HG02884 (cell line): Measurements from ENCODE around the gene VSTM5.

Experiments used
- ATAC-seq: cut with Tn5 transposase; IDR thresholded peaks from one replicate; pipeline ENCODE4 v1.9.1; 2021; ENCODE audit warnings: mild to moderate bottlenecking, moderate library complexity; ENCODE audit not compliant: unreplicated experiment

The VSTM5 gene

DNA sequence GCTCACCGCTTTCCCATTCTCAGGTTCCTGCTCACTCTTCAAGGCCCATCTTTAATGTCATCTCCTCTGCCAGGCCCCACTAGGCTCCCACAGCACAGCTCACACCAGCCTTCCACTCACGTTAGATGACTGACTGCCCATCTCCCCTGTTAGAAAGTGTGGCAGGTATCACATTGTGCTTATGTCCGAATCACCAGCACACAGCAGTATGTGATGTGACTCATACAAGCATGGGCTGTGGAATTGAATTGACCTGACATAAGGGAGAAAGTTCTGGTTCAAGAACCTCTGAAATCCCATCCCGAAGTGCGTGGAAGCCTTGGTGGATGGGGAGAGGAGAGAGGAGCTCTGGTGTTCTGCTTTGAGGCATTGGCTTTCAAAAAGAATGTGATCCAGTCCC lies 6.5 kb downstream of the VSTM5 start:
- no peak for ATAC-seq

- no peak for ATAC-seq
Measured at GRCh38 chr11:93842461-93842860, 8.0 kb downstream of the VSTM5 start.

- no peak for ATAC-seq
Measured at GRCh38 chr11:93842034-93842433, 8.4 kb downstream of the VSTM5 start.

GRCh38 chr11:93841446-93841845 lies 9.0 kb downstream of the VSTM5 start:
- no peak for ATAC-seq

DNA sequence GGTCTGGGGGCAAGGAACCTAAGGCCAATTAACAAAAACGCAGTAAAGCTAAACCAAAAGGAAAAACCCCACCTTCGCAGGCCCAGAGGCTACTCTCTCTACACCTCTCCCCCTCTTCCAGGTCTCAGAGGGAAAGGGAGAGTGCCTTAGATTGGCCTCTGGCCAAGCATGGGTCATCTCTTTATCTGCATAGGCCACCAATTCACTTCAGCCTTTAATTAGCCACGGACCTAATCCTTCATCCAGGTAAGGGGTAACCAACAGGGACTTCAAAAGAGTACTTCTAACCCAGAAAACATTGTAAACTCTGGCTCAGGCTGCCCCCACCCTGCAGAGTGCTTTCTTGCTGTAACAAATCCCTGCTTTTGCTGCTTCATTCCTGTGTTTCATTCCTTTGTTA lies 9.4 kb downstream of the VSTM5 start:
- no peak for ATAC-seq

DNA sequence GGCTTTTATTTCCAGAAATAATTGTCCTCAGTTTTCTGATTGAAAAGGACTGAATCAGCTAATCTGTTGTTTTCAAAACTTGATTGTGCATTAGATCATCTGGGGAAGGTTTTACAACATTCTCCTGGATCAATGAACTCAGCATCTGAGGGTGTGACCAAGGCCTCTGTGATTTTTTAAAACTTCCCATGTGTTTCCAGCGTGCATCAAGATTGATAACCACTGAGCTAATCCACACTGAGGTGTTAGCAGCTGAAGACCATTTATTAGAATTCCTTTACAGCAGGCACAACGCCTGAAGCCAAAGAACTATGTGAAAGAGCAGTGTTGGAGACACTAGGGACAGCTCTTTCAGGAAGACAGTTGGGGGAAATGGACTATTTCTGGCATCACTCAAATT lies 10.2 kb downstream of the VSTM5 start:
- ATAC-seq: no peak

GRCh38 chr11:93838967-93839366 lies 11.5 kb downstream of the VSTM5 start:
- ATAC-seq: no peak

- ATAC-seq: no peak
Measured at GRCh38 chr11:93832780-93833179, 17.6 kb downstream of the VSTM5 start.

DNA sequence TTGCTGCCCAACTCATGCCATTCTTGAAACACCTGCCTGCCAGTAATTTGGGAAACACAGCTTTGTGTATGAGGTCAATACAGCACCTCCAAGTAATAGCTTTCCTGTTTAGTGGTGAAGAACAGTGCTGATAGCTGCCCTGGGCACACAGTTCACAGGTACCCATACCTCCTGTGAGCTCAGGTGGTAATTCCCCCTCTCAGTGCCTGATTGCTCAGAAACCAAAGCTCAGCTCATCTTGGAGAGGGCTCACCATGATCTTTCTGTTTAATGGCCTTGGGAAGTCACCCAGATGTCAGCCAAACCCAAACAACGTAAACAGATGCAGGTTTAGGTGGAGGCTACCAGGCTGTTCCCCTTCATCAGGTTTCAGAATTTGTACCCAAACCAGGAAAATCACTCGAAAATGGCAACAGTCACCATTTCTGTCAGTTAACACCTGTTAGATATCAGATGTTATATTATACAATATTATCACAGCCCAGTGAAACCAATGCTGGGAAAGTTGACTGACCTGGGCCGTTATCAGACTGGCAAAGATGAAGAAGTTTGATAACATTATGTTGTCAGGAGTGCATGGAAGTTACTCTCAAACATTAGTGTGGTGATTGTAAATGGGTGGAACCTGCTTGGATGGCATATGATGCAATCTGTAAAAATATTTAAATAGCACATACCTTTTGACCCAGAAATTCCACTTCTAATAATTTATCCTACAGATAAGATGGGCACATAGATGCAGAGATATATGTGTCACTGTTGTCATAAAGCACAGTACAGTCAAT lies 18.9 kb downstream of the VSTM5 start:
- ATAC-seq: no peak

DNA sequence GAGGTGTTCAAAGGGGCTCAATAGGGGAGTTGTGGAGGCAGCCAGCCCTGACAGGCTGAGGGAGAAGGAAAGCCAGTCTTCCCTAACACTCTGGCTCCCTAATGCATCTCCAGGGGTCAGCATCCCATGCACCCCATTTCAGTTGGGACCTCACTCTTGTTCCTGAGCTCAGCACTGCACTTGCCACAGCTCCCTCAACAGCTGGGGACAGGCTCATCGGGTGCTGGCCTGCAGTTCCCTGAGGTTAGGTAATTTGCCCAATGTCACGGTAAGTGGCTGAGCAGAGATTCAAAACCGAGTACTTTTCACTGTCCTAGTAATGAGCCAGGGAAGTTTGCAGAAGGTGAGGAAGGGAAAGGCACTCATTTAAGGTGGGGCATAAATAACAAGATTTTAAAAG lies 20.8 kb downstream of the VSTM5 start:
- no peak for ATAC-seq

DNA sequence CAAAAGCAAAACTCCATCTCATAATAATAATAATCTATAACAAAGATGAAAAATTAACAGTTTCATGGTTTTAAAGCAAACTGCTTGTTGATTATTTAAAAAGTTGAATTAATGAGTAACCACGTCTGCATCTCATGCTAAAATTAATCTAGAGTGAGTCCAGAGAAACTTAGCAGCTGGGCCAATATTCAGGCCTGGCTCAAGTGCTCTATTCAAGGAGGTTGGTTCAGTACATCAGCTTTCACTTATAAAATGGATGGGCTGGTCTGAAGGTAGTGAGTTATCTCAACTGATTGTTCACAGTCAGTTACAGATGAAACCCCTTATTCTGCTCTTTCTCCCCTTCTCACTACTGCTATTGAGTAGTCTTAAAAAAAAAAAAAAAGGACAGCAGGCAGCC lies 23.1 kb downstream of the VSTM5 start:
- ATAC-seq: no peak

DNA sequence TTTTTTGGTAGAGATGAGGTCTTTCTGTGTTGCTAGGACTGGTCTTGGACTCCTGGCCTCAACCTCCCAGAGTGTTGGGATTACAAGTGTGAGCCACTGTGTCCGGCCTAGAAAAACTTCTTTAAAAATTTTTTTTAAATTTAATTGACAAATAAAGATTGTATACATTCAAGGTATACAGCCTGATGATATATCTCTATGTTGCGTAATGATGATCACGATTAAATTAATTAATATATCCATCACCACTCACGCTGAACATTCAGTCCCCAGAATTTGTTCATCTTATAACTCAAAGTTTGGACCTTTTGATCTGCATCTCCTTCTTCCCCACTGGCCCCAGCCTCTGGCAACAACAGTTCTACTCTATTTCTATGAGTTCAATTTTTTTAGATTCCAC lies 27.2 kb downstream of the VSTM5 start:
- ATAC-seq: no peak

GRCh38 chr11:93822359-93822758 lies 28.1 kb downstream of the VSTM5 start:
- no peak for ATAC-seq

- ATAC-seq: no peak
Measured at GRCh38 chr11:93821617-93822016, 28.8 kb downstream of the VSTM5 start.

DNA sequence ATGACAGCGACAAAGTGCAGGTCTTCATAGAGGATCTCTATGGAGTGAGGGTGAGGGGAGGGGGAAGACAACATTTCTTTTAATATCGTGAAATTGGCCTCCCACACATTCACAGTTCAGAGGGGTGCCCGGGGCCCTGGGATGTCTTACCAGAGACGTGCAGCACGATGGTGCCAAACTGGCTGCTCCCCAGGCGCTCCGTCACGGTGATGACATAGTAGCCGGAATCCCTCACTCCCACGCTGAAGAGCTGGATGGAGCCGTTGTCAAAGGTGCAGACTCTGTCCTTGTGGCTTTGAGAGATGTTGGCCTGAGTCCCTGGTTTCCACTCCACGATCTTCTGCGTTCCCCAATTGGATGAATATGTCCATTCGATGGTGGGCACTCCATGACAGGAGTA lies 29.6 kb downstream of the VSTM5 start:
- no peak for ATAC-seq

- no peak for ATAC-seq
Measured at GRCh38 chr11:93819966-93820695, 30.3 kb downstream of the VSTM5 start.

DNA sequence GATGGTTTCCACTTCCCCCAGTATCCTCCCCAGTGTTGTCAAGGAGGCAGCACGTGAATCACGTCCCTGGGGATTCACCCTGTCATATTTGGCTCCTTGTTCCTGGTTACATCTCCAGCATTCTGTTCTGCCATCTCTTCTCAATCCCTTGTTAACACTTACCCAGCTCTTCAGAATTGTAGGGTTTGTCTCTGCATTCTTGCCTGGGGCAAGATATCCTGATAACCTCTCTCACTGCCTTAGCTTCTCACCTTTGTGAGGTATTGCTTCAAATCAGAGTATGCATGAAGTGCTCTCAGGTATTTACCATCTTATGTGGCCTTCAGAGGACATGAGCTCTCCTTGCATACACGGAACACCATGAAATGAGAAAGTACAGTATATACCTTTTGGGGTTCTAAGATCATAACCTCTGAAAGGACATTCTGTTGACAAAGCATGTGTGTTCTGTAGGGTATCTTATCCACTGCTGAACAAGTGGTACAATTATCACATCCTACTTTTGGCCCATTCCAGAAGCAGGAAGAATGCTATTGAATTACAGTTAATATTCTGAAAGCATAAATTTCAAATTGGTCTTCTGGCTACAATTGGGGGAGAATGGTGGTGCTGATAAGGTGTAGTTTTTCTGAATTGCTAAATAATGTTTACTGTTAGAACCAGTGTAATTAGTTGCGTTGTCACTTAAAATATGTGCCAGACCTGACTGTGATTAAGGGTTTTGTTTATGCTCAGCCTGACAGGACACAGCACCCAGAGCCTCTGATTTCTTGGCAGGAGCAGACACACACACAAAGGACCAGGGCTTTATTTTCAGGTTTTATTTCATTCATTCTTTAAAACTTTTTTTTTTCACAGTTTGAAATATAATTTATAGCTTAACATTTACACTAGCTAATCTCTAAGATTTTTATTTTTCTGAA lies 32.7 kb downstream of the VSTM5 start:
- no peak for ATAC-seq

DNA sequence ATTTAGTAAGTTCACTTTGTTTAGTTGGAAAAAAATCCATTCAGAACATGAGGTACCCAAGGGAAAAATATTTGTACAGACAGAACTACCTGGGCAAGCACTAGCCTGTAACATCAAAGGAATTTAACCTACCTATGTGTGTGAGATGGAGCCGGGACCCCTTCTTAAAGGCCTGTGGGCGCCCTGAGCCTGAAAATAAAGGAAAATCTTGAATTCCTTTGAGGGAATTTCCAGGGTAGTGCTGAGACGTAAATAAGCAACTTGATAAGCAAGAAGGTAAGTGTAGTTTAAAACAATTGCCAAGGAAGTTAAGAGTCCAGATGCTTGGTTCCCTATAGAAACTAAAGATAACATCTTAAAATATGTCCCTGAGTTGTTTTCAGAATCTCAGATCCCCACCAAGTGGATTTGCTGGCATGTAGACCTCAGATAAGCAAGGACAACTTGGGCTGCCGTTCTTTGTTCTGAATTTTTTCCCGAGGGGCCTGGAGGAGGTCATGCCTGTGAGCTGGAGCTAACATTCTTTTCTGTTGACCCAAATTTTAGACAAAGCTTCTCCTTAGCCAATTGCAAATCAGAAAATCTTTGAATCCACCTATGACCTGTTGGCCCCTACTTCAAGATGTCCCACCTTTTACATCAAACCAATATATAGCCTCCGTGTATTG lies 35.3 kb downstream of the VSTM5 start:
- no peak for ATAC-seq

DNA sequence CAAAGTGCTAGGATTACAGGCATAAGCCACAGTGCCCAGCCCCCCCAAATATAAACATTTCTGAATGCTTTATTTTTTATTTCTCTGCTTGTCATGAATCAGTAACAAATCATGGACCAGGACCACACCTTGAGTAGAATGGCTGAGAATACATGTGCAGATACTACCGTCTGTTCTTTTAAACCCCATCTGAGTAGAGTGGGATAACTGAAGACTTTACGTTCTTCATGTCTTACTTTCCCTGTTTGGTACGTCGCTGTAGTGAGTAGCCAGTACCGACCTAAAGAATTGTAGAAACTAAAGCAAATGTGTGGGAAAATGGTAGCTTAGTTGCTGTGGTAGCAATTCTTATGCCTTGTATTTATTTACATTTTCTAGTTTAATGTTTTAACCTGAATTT lies 36.4 kb downstream of the VSTM5 start:
- no peak for ATAC-seq

DNA sequence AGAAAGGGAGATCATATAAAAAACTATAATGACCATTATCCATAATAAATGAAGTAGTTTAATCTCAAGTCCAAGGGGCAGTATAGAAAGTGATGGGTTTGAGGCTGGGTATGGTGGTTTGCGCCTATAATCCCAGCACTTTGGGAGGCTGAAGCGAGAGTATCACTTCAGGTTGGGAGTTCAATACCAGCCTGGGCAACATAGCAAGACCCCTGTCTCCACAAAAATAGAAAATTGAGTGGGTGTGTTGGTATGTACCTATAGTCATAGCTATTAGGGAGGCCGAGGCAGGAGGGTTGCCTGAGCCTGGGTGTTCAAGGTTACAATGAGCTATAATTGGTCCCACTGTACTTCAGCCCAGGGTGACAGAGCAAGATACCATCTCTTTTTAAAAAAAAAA lies 42.4 kb downstream of the VSTM5 start:
- ATAC-seq: no peak

GRCh38 chr11:93804879-93805278 lies 45.5 kb downstream of the VSTM5 start:
- ATAC-seq: no peak
